LNCaP clone FGC (cell line): ENCODE measurements around the gene SP8.
A peak's percentile ranks its signal among the peaks of the same experiment; 100 is the strongest.

Experiments used
- DNase-seq: peaks from one replicate; pipeline ENCODE4 v3.0.0-alpha.2; 2011; ENCODE audit warnings: low read depth
- H3K4me3 ChIP-seq: 2 replicates; pipeline ENCODE4 v1.5.1; 2011; ENCODE audit warnings: mild to moderate bottlenecking, low read depth, low read length, control low read depth
- CTCF ChIP-seq: IDR thresholded peaks from 2 replicates; pipeline ENCODE4 v1.5.1; 2012; ENCODE audit warnings: mild to moderate bottlenecking; ENCODE audit not compliant: control insufficient read depth, insufficient read depth; ENCODE audit errors: extremely low read depth

SP8 gene

GRCh38 chr7:20741801-20742200, 44.9 kb downstream of the SP8 start:
- no peak overlapping the region for H3K4me3 ChIP-seq
- no peak for DNase-seq
- TF ChIP-seq CTCF, result no peak

DNA sequence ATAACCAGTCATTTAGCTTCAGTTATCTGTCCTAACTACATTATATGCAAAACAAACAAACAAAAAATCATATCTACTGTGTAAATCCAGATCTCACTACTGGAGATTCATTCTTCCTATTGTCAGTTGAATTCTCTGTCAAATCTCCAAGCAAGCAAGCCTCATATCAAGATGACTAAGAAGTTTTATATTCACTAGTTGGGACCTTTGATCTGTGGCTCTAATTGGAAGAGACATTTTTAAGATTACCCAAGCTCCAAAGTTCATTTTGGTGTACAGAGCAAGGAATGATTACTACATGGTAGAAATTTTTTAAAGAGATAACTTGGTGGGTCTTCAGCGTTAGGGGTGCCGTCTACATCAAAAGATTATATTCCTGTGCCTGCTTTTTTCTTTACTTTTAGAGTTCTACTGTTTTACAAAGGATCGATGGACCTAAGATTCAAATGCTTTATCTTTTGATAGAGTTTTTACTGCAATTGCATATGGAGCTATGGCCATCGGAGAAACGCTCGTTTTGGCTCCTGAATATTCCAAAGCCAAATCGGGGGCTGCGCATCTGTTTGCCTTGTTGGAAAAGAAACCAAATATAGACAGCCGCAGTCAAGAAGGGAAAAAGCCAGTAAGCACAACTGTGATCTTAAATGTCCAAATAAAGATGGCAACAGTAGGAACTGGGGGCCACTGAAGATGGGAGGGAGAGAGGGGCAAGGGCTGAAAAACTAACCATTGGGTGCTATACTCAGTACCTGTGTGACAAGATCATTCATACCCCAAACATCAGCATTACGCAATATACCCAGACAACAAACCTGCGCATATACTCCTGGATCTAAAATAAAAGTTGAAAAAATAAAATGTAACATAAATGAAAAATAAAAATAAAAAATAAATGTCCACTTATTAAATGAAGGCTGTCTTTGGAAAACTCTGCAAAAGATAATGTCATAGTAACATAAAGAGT, 47.9 kb downstream of the SP8 start:
- no peak overlapping the region for H3K4me3 ChIP-seq

DNA sequence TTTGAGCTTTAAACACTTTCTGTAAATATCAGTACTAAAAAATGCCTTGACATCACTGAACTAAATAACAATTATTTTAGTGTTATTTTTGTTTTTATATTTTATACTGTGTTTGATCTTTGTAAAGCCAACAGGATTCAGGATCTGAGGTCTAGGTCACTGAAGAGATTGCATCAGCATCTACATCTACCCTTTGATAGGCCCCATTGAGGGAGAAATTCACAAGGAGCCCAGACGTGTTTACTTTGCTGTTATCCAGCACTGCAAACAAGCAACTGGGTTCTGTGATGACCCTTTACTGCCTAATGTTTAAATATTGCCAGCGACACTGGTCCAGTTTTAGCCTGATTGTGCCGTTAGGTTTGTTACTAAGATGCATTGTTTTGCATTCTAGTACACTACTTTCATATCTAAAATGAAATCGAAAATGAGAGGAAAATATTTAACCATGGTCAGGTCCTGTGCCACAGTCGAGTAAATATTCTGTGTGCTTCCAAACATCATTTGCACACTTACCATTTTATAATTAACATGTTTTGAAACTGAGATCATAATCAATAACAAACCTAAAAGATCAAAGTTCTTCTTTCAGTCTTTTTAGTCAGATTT, 48.7 kb downstream of the SP8 start:
- H3K4me3 ChIP-seq, result no peak overlapping the region
- no peak for TF ChIP-seq CTCF
- DNase-seq, result peak; percentile 36

More for the DNA sequence above, 47.9 kb downstream of the SP8 start:
- DNase-seq, result no peak
- TF ChIP-seq CTCF, result no peak

DNA sequence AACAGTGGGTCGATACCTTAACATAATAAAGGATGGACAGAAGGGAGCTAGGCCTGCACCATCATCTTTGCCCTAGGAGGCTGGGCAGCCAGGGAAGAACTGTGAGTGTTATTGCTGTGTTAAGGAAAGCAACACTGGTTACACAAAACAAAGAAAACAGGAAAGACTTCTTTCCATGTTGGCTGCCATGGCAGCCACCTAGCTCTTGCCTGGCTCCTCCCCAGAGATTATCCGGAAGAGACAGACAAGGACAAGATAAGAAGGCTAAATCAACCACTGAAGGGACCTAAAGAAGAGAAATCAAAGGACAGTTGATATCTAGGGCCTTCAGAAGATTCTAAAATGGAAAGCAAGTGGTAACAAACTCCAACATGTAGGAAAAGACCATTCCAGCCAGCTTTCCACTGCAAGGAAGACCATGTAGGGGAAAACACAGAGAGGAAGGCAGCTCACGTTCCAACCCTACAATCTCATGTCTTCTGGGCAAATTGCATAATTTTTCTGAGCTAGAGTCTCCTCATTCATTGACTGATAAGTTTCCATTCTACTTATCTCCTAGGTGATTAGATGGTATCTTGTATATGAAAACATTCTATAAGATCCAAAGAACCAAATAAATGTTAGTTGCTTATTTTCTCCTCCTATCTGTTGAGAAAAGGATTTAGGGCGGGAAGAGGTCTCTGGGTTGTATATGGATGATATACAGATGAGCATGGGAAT, 51.2 kb downstream of the SP8 start:
- DNase-seq, result no peak
- no peak for TF ChIP-seq CTCF
- no peak overlapping the region for H3K4me3 ChIP-seq
